Stimulated activated CD4-positive, alpha-beta T cell treated with anti-CD3 and anti-CD28 coated beads, Interleukin-4, amount 100 ng/mL, for 24 hours (primary cell): Measurements from ENCODE around the gene ZNF141.
"Not testable (repeated sequence)": the region's sequence is repeated elsewhere in the genome, so short reads cannot be mapped to it uniquely, and the experiment has no call there.

ENCODE experiments used
- DNase-seq: peaks from one replicate; pipeline ENCODE4 v3.0.0-alpha.2; 2020

ZNF141 gene

DNA sequence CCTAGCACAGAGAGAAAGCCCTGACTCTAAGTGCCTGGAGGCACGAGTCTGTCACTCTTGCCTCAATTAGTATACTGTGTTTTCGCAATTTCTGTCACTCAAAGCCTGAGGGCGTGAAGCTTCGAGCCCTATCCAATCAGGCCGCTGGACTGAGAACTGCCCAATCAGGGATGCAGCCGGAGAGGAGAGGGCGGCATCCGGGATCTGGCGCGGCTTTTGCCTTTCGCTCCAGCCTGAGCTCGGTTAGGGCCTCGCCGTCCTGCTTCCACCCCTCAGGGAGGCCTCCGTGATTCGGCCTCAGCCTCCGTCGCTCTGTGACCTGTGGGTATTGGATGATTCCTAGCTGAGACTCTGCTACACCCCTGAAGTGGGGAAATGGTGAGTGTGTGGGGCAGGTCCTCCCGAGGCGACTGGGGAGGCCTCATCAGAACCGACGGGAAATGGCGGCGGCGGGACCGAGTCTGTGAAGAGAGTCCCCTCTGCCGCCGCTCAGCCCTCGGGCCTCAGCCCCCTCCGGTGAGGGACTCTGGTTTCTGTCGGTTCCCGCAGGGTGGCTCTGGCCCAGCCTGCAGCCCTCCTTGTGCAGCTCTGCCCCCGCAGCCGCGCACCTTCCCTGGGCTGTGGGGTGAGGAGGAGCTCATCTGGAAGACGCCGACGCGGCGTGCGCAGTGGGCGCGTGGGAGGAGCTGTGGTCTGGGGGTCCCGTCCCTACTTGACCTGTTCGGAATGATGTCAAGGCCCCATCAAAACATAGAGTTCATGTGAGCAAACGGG lies 48.5 kb downstream of the ZNF141 start:
- no peak for DNase-seq

DNA sequence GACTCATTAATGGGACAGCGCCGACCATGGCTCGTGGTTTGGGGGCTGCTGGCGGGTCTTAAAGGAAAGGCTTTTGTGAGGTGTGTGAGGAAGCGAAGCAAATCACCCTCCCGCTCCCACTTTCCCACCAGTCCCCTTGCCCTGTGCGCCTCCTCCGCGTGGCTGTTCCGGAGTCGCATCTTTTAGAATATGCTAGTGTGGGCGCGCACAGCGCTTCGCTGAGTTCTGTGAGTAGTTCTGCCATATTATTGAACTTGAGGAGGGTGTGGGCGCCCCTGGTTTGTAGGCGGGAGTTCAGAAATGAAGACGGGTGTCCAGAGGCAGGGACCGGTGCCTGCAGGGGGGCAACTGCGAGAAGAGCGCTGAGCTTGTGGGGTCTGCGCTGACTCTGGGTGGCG lies 49.1 kb downstream of the ZNF141 start:
- DNase-seq = no peak

DNA sequence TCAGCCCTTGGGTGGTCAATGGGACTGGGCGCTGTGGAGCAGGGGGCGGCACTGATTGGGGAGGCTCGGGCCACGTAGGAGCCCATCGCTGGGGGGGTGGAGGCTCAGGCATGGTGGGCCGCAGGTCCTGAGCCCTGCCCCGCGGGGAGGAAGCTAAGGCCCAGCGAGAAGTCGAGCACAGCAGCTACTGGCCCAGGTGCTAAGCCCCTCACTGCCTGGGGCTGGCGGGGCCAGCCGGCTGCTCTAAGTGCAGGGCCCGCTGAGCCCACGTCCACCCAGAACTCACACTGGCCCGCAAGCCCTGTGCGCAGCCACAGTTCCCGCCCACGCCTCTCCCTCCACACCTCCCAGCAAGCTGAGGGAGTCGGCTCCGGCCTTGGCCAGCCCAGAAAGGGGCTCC lies 66.4 kb downstream of the ZNF141 start:
- DNase-seq = no peak

DNA sequence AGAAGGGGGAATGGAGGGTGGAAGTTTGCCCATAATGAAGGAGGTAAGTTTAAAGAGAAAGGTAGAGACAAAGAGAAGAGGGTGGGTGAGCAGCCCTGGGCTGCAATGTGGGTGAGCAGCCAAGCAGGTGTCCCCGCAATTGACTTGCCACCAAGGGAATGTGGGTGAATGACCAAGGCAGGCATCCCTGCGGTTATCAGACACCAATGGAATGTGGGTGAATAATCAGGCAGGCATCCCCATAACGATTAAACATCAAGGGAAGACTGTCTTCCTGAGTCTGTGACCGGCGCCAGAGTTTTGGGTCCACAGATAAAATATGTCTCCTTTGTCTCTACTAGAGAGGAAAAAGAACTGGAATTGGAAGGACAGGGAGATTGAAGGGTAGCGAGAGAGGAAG lies 70.7 kb downstream of the ZNF141 start:
- DNase-seq = not testable (repeated sequence)

DNA sequence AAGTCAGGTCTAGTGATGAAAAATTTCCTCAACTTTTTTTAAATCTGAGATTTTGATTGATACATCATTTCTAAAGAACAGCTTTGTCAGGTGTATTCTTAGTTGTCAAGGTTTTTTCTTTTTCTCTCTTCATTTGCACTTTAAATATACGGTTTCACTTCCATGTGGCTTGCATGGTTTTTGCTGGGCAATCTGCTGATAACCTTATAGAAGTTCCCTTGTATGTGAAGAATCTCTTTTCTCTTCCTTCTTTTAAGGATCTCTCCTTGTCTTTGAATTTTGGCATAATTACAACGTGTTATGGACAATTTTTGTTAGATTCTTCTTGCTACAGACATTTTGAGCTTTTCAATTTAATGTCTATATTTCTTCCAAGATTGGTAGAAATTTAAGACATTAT lies 85.0 kb downstream of the ZNF141 start:
- DNase-seq = no peak
